Loucy (cell line): ENCODE results near the gene PPIF.

Source experiments
- EZH2phosphoT487 ChIP-seq: fragments of 200-600 bp; IDR thresholded peaks from 2 replicates; pipeline ENCODE4 v1.6.1; 2018; ENCODE audit warnings: antibody characterized with exemption, mild to moderate bottlenecking, moderate library complexity, borderline replicate concordance
- TF ChIP-seq, protein P1 (sequence below): fragments of 200-600 bp; sonication (generic); conservative IDR thresholded peaks from 2 replicates; pipeline ENCODE4 v1.5.1; 2014; ENCODE audit warnings: mild to moderate bottlenecking, antibody characterized with exemption, low read length

- TF ChIP-seq, protein P1, sequence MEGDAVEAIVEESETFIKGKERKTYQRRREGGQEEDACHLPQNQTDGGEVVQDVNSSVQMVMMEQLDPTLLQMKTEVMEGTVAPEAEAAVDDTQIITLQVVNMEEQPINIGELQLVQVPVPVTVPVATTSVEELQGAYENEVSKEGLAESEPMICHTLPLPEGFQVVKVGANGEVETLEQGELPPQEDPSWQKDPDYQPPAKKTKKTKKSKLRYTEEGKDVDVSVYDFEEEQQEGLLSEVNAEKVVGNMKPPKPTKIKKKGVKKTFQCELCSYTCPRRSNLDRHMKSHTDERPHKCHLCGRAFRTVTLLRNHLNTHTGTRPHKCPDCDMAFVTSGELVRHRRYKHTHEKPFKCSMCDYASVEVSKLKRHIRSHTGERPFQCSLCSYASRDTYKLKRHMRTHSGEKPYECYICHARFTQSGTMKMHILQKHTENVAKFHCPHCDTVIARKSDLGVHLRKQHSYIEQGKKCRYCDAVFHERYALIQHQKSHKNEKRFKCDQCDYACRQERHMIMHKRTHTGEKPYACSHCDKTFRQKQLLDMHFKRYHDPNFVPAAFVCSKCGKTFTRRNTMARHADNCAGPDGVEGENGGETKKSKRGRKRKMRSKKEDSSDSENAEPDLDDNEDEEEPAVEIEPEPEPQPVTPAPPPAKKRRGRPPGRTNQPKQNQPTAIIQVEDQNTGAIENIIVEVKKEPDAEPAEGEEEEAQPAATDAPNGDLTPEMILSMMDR, result no peak
- TF ChIP-seq EZH2phosphoT487, result no peak
These were observed 39.6 kb downstream of the PPIF start for GRCh38 chr10:79386637-79387465.
